NCI-H1417 treated with DMSO at 0.1 percent for 48 hours (cell line): ENCODE results near the gene CTRB1.
"Not testable (repeated sequence)": the region's sequence is repeated elsewhere in the genome, so short reads cannot be mapped to it uniquely, and the experiment has no call there.

Experiments used
- DNase-seq: peaks from one replicate; lab custom pipeline; 2025; lab: John Stamatoyannopoulos, UW

CTRB1 gene

GRCh38 chr16:75256696-75257343 lies 38.0 kb downstream of the CTRB1 start:
- no peak for DNase-seq

GRCh38 chr16:75257886-75258806 lies 39.4 kb downstream of the CTRB1 start:
- DNase-seq: no peak

- no peak for DNase-seq
Measured at GRCh38 chr16:75258807-75259141, 40.0 kb downstream of the CTRB1 start.

GRCh38 chr16:75260851-75261589 lies 42.2 kb downstream of the CTRB1 start:
- no peak for DNase-seq

DNA sequence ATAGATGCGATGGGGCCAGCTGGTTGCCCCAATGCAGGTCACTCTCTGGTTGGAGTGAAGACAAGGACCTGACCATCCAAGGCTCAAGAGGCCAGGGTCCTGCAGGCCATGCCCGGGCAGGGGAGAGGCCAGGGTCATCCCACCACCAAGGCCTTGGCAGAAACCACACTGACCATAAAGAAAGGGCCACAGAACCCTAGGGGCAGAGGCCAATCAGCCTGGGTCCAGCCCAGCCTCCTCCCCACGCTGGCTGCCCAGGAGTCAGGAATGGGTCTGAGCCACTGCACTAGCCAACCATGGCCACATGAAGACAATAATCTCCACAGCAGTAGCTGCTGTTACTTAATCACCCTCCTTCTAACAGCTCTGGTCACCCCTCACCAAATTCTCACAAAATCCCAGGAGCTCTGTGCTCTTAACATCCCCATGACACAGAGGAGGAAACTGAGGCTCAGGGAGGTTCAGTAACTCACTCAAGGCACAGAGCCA lies 42.8 kb downstream of the CTRB1 start:
- no peak for DNase-seq

DNA sequence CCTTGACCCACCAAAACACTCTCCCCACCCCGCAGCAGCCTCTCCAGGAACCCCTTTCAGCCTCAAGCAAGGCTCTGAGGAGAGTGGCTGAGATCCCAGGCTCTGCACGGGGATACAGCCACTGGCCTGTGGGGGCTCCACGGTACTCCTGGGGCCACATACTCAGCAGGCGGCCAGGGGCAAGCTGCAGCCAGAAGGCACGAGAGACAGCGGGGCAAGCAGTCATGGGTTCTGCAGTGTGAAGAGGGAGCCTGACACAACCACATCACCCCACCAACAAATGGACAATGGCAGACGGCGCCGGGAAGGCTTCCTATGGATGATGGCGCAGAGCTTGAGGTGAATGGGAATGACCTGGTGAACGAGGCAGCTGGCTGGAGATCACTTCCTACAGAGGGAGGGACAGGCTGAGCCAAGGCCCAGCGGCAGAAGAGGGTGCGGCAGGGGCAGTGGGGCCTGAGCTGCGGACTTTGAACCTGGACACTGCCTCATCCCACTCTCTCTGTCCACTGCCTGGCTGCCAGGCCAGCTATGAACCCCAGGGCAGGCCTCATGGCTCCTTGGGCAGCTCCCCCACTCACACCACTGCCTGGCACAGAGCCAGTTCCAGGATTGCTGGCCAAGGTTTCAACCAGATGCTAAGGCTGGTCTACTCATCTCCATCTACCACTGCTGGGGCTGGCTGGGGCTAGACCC lies 43.5 kb downstream of the CTRB1 start:
- no peak for DNase-seq

DNA sequence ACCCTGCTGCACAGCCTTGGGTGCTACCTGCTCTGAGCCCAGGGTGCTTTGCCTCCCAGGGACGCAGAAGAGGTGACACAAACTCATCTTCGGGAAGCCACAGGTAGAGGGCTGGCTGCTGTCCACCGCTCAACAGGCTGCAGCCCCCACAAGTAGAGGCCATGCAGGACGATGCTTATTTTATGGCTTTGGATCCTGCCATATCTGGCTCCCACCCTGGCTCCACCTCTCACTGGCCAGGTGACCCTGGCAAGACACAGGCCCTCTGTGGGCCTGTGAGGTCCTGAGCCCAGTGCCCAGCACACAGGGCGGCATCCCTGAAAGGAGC lies 44.0 kb downstream of the CTRB1 start:
- DNase-seq: no peak

DNA sequence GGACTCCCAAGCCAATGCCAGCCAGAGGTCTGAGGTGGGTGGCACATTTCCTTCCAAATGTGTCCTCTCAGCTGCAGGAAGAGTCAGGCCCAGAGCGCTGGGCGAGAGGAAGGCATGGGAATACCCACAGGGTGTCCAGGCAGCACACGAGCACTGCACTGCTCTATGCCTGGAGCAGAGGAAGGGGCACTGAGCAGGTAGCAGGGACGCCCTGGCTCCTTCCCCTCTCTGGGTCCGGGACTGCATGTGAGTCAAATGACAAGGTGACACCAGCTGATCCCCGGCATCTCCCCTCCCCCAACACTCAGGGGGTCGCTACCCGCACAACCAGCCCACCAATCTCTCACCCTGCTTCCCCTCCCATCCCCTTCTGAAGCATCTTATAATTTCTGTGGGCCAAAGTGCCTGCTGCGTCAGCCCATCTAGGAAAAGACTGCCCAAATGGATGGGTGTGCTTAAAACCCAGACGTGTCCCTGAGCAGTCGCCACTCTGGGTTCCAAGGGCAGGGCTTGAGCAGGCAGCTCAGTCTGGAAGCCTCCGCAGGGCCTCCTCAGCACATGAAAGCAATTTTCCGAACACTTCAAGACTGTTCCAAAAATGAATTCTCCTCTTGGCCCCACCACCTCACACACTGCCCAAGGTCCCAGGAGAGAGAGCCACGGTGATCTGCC lies 44.6 kb downstream of the CTRB1 start:
- DNase-seq: no peak

- no peak for DNase-seq
Measured at GRCh38 chr16:75263963-75264445, 45.2 kb downstream of the CTRB1 start.

DNA sequence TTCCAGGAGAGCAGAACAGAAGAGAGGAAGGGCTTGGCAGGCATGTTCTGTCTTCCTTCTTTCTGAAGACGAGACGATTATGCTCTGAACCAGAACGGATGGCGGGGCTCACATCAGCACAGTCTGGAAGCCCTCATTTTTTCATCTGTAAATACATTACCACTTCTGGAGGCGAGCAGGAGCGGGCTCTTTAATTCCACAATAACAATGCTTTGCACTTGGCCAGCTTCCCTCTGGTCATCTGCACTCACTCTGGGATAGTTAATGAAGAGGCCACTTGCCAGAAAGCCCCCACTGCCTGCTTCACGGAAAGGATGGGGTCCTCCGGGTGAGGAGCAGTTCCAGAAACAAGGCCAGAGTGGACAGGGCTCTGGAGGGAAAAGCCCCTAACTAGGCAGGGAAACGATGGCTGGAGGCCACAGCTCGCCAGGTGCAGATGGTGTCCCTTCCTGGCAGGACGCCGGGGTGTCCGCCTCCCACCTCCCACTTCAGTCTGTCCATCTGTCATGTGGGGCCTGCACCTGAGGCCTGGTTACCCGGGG lies 45.7 kb downstream of the CTRB1 start:
- no peak for DNase-seq

- DNase-seq: no peak
Measured at GRCh38 chr16:75264999-75265910, 46.5 kb downstream of the CTRB1 start.

DNA sequence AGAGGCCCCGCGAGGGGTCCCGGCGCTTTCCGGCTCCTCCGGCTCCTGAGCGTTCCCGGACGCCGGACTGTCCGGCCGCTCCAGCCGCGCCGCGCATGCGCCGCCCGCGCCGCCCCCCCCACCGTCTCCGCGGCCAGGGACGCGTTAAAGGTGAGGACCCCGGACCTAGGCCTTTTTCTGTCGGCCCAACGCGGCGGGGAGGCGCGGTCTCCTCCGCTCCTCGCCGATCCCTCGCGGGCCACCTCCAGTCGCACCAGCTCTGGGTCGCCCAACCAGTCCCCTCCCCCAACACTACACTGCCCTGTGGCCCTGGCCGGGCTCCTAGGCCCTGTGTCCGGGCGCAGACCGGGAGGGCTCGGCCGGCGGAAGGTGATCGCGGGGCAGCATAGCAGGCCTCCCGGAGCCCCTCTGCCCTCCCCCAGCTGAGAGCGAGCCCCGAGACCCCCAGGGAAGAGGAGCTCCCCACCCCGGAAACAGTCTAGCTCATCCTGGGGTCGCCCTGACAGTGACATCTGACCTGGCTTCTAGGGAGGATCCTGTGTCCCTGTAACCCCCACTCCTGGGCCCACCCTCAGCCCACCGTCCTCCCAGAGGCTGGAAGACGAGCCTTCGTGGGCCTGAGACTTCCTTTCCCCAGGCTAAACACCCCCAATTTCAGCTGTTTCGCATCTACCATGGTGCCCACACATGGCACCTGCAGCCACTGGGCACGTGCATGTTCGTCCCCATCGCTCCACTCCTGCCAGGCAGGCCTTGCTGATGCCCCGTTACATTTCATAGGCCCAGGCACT lies 47.3 kb downstream of the CTRB1 start:
- DNase-seq: no peak

DNA sequence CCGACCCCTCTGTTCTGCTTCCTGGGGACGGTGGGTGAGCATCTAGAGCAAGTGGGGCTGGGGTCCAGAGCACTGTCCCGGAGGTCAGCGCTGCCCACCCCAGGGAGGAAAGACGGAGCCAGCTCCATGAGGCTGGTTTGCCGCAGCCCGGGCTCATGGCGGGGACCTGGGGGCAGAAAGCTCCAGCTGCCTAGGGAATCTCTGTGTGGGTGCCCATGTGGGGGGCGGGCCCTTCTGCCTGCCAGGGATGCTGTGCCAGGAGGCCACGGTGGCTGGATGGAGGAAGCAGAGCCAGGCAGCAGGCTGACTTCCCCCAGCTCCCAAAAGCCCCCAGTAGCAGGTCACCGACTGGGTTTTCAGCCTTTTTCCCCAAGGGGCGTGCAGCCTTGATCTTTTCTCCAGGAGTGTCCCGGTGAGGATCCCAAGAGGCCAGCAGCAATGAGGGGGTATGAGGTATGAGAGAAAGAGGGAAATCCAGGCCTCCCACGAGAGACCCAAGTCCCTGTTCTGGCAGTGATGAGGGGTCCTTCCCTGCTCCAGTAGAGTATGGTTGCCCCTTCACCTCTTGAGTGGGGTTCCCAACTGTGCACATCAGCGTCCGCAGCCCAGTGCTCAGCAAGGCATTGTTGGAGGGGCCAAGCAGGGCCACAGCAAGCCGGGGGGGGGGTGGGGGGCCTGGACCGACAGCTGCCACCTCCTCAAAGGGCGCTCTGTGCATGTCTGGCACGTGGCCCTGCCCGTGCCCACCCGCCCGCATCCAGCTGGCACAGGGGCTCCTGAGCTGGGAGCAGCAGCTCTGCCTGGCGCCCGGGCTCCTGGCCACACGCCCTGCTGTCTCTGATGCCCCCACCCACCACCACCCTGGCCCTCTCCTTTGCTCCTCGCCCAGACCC lies 48.2 kb downstream of the CTRB1 start:
- no peak for DNase-seq

DNA sequence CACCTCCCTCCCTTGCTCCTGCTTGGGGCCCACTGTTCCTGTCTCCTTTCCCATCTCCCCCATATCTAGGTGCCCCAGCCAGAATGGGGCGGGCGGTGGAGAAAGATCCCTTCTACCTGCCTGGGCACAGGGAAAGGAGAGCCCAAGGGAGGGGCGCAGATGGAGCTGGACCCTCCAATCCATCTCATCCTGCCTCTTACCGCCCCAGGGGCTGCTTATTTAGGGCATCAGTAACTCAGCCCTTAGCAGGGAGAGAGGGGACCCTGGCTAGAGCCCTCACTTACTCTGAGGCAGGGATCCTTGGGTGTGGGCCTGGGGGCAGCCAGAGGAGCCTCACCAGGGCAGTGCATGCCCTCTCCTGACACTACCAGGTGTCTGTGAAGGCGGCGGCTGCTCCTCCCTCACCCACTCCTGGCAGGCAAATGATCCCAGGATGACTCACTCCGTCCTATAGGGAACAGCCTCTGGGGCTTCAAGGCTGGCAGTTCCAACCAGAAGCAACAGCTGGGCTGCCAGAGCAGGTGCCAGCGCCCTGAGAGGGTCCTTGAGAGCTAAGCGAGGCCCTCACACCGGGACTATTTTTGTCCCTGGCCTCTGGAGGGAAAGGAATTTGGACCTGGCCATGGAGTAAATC lies 49.0 kb downstream of the CTRB1 start:
- DNase-seq: no peak

DNA sequence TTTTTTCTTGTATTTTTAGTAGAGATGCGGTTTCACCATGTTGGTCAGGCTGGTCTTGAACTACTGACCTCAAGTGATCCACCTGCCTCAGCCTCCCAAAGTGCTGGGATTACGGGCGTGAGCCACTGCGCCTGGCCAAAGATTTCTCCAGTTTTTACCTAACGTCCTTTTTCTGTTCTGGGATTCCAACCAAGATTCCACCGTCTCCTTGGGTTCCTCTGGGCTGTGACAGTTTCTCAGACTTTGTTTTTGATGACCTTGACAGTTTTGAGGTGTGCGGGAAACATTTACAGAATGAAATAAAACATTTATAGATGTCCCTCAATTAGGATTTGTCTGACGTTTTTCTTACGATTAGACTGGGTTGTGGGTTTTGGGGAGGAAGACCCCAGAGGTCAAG lies 50.6 kb downstream of the CTRB1 start:
- not testable (repeated sequence) for DNase-seq

- no peak for DNase-seq
Measured at GRCh38 chr16:75271441-75272096, 52.8 kb downstream of the CTRB1 start.

DNA sequence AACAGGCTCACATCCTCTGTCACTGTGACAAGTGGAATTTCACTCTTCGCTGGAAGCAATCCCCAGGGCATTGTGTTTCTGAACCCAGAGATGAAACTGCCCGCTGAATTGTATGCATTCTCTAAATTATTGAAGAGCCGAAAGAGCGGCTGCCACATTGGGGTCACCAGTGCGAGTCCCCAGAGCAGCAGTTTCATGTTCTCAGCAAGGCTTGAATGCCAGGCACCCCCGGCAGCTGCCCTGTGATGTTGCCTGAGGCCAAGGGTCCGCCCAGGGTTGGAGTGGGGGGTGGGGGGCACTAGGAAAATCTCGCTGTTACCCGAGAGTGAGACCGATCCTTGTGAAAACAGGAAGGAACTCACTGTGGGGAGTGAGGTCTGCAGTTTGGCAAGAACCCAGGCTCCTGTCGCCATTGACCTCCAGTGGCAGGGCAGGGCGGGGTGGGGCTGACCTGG lies 53.3 kb downstream of the CTRB1 start:
- no peak for DNase-seq
